ENCODE data around the gene ADAMTS12.

ADAMTS12 gene

DNA sequence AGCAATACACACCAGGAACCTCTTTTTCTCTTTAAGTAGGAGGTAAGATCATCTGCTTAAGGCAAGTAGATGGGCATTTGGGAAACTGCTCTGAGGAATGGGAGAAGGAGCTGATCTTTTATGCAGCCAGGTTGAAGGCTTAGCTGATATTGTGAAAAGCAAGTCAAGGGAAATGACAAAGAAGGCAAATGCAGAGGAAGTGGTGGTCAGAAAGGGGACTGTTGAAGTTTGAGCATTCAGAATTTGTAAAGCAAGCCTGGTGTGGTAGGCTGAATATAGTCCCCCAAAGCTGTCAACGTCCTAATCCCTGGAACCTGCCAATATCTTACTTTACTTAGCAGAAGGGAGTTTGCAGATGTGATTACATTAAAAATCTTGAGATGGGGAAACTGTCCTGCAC, 128.9 kb downstream of the ADAMTS12 start:
- DNase-seq (ENCODE audit: insufficient read length, low spot score) (peak; percentile 10), FAIRE-seq (peak; percentile 82)
- peak; percentile 78 for TF ChIP-seq SPI1 (IDR thresholded peaks at IDR 0.05; ENCODE audit: low read depth, low read length)
- TF ChIP-seq POLR2A (IDR thresholded peaks at IDR 0.05; ENCODE audit: low read depth, low read length) = no peak

GRCh38 chr5:33761139-33761538, 130.7 kb downstream of the ADAMTS12 start:
- TF ChIP-seq POLR2AphosphoS5 (IDR thresholded peaks at IDR 0.05; ENCODE audit: low read depth, low read length) = no peak
- TF ChIP-seq PAX5 (IDR thresholded peaks at IDR 0.05; ENCODE audit: insufficient read depth, low read length, severe bottlenecking) = no peak
- TF ChIP-seq TAF1 (IDR thresholded peaks at IDR 0.05; ENCODE audit: low read depth, low read length) = no peak
- no peak for TF ChIP-seq SPI1 (IDR thresholded peaks at IDR 0.05; ENCODE audit: low read depth, low read length)
- no peak for TF ChIP-seq POU2F2 (IDR thresholded peaks at IDR 0.05; ENCODE audit: low read depth, low read length)
- TF ChIP-seq POLR2A (IDR thresholded peaks at IDR 0.05; ENCODE audit: low read depth, low read length) = no peak
- no peak for DNase-seq (ENCODE audit: insufficient read length, low spot score)
- no peak for FAIRE-seq

GRCh38 chr5:33758737-33759136, 133.1 kb downstream of the ADAMTS12 start:
- TF ChIP-seq PAX5 (IDR thresholded peaks at IDR 0.05; ENCODE audit: insufficient read depth, low read length, severe bottlenecking) (no peak), POLR2A (IDR thresholded peaks at IDR 0.05; ENCODE audit: low read depth, low read length) (no peak), POU2F2 (IDR thresholded peaks at IDR 0.05; ENCODE audit: low read depth, low read length) (no peak), SPI1 (IDR thresholded peaks at IDR 0.05; ENCODE audit: low read depth, low read length) (no peak), TAF1 (IDR thresholded peaks at IDR 0.05; ENCODE audit: low read depth, low read length) (no peak), POLR2AphosphoS5 (IDR thresholded peaks at IDR 0.05; ENCODE audit: low read depth, low read length) (no peak)
- FAIRE-seq (no peak), DNase-seq (ENCODE audit: insufficient read length, low spot score) (no peak)

DNA sequence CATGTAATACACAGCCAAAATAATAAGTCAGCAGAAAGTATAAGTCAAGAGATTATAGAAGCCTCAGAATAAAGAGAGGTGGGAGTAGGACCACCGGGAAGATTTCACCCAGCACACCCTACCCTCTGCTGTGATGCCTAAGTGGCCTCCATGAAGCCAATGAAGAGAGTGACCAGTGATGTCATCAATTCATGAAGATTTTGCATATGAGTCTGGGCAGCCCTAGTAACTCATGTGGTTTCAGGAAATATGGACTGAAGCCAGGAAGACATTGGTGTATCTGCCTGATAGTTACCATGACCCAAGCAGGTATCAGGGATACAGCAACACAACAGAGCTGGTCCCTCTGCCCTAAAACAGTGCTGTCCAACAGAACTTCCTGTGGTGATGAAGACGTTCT, 135.3 kb downstream of the ADAMTS12 start:
- FAIRE-seq (no peak), DNase-seq (ENCODE audit: insufficient read length, low spot score) (no peak)
- TF ChIP-seq TAF1 (IDR thresholded peaks at IDR 0.05; ENCODE audit: low read depth, low read length) = no peak
- TF ChIP-seq PAX5 (IDR thresholded peaks at IDR 0.05; ENCODE audit: insufficient read depth, low read length, severe bottlenecking) = no peak

DNA sequence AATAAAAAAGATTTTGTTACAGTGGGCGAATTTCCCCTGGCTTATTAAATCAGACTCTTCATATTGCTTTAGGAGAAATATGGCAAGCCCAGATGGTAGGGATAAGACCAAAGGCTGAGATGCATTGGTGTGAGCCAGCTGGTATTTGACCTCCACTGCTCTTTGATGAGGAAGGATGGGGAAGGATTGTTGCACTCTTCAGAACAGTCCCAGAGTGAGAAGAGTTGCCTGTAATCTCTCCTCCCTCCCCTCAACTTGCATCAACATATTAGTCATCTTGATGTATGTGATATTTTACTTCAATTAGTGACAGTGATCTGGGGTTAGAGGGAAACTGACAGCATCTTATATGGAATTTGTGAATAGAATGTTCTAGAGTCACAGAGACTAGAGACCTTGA, 136.6 kb downstream of the ADAMTS12 start:
- no peak for FAIRE-seq
- TF ChIP-seq PAX5 (IDR thresholded peaks at IDR 0.05; ENCODE audit: insufficient read depth, low read length, severe bottlenecking) = no peak
- TF ChIP-seq SPI1 (IDR thresholded peaks at IDR 0.05; ENCODE audit: low read depth, low read length) = no peak
- TF ChIP-seq POLR2AphosphoS5 (IDR thresholded peaks at IDR 0.05; ENCODE audit: low read depth, low read length) = no peak
- TF ChIP-seq POU2F2 (IDR thresholded peaks at IDR 0.05; ENCODE audit: low read depth, low read length) = no peak
- TF ChIP-seq POLR2A (IDR thresholded peaks at IDR 0.05; ENCODE audit: low read depth, low read length) = no peak
- no peak for TF ChIP-seq TAF1 (IDR thresholded peaks at IDR 0.05; ENCODE audit: low read depth, low read length)
- DNase-seq (ENCODE audit: insufficient read length, low spot score) = no peak

DNA sequence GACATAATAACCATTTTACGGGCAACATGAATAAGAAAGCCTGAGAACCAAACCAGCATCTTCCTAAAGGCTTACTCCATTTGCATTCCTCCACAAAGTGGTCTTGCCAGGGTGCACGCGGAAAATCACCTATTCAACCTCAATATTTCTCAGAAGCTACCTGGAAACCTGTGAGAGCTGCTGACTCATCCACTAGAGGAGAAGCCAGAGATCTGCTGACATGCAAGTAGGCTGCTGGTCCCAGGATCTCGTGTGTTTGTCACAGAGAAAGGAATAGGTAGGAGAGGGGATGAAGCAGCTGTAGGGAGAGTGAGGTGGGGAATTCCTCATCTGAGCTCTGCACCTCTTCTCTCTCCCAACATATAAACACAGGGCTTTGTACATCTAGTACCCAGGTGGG, 138.1 kb downstream of the ADAMTS12 start:
- DNase-seq (ENCODE audit: insufficient read length, low spot score) (no peak), FAIRE-seq (no peak)
- TF ChIP-seq TAF1 (IDR thresholded peaks at IDR 0.05; ENCODE audit: low read depth, low read length) = no peak
- no peak for TF ChIP-seq POU2F2 (IDR thresholded peaks at IDR 0.05; ENCODE audit: low read depth, low read length)
- no peak for TF ChIP-seq POLR2AphosphoS5 (IDR thresholded peaks at IDR 0.05; ENCODE audit: low read depth, low read length)
- no peak for TF ChIP-seq PAX5 (IDR thresholded peaks at IDR 0.05; ENCODE audit: insufficient read depth, low read length, severe bottlenecking)
- TF ChIP-seq SPI1 (IDR thresholded peaks at IDR 0.05; ENCODE audit: low read depth, low read length) = no peak
- TF ChIP-seq POLR2A (IDR thresholded peaks at IDR 0.05; ENCODE audit: low read depth, low read length) = no peak

- TF ChIP-seq POLR2A (IDR thresholded peaks at IDR 0.05; ENCODE audit: low read depth, low read length) (no peak), PAX5 (IDR thresholded peaks at IDR 0.05; ENCODE audit: insufficient read depth, low read length, severe bottlenecking) (no peak), POU2F2 (IDR thresholded peaks at IDR 0.05; ENCODE audit: low read depth, low read length) (no peak), SPI1 (IDR thresholded peaks at IDR 0.05; ENCODE audit: low read depth, low read length) (no peak), POLR2AphosphoS5 (IDR thresholded peaks at IDR 0.05; ENCODE audit: low read depth, low read length) (no peak), TAF1 (IDR thresholded peaks at IDR 0.05; ENCODE audit: low read depth, low read length) (no peak)
- no peak for FAIRE-seq
- no peak for DNase-seq (ENCODE audit: insufficient read length, low spot score)
These were observed 143.0 kb downstream of the ADAMTS12 start for GRCh38 chr5:33748754-33749153.

GRCh38 chr5:33745101-33745770, 146.6 kb downstream of the ADAMTS12 start:
- DNase-seq (ENCODE audit: insufficient read length, low spot score) (no peak), FAIRE-seq (no peak)

DNA sequence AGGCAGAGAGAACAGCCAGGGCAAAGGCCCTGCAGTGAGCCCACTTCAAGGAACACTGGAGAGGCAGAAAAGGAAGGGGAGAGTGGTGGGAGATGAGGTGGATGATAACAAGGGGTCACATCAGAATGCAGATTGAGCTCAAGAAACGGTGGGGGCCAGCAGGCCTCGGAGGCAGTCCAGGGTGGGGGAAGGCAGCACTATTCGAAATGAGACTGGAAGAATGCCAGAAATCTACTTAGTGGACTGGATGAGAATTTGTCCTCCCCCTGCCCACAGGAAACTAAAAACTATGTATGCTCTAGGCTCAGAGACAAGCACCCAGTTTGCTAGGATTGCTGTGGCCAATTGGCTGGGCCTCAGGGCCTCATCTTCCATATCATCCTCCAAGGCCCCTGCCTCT, 148.7 kb downstream of the ADAMTS12 start:
- no peak for DNase-seq (ENCODE audit: insufficient read length, low spot score)
- FAIRE-seq = no peak

More at GRCh38 chr5:33745101-33745770, 146.6 kb downstream of the ADAMTS12 start:
- TF ChIP-seq TAF1 (IDR thresholded peaks at IDR 0.05; ENCODE audit: low read depth, low read length) (no peak), SPI1 (IDR thresholded peaks at IDR 0.05; ENCODE audit: low read depth, low read length) (no peak)

GRCh38 chr5:33742181-33742580, 149.6 kb downstream of the ADAMTS12 start:
- TF ChIP-seq POLR2A (IDR thresholded peaks at IDR 0.05; ENCODE audit: low read depth, low read length) (no peak), PAX5 (IDR thresholded peaks at IDR 0.05; ENCODE audit: insufficient read depth, low read length, severe bottlenecking) (no peak), SPI1 (IDR thresholded peaks at IDR 0.05; ENCODE audit: low read depth, low read length) (no peak), POLR2AphosphoS5 (IDR thresholded peaks at IDR 0.05; ENCODE audit: low read depth, low read length) (no peak), POU2F2 (IDR thresholded peaks at IDR 0.05; ENCODE audit: low read depth, low read length) (no peak), TAF1 (IDR thresholded peaks at IDR 0.05; ENCODE audit: low read depth, low read length) (no peak)
- DNase-seq (ENCODE audit: insufficient read length, low spot score) (no peak), FAIRE-seq (no peak)

More for the DNA sequence above, 148.7 kb downstream of the ADAMTS12 start:
- TF ChIP-seq POU2F2 (IDR thresholded peaks at IDR 0.05; ENCODE audit: low read depth, low read length) (no peak), PAX5 (IDR thresholded peaks at IDR 0.05; ENCODE audit: insufficient read depth, low read length, severe bottlenecking) (no peak), POLR2A (IDR thresholded peaks at IDR 0.05; ENCODE audit: low read depth, low read length) (no peak), POLR2AphosphoS5 (IDR thresholded peaks at IDR 0.05; ENCODE audit: low read depth, low read length) (no peak), TAF1 (IDR thresholded peaks at IDR 0.05; ENCODE audit: low read depth, low read length) (no peak), SPI1 (IDR thresholded peaks at IDR 0.05; ENCODE audit: low read depth, low read length) (no peak)
